ENCODE results near the gene FOXO1.

FOXO1 gene

DNA sequence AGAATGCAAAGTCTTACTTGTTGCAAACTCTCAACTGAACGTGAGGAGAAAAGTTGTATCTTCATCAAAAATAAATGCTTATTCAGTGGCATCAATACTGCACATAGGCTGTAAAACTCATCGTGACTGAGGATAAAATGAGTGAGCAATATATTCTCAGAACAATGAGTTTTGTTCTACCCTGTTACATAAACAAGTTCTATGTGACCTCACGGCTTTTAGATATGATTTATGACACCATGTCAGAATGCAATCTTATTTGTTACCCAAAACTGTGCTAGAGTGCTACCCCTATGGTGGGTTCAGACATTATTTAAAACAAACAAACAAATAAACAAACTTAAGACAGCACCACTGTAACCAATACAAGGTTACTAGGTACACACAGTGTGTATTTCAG is 55.4 kb downstream of the FOXO1 start:
- Mint-ChIP-seq H3K27ac (peak overlapping the region; percentile 71), H3K9me3 (no peaks in the 10 kb centered on the region), H3K4me3 (peak overlapping the region; percentile 9), H3K27me3 (no peaks in the 10 kb centered on the region), H3K4me1 (peaks cover 94% of the 10 kb centered on the region), H3K36me3 (peaks cover 7% of the 10 kb centered on the region)

DNA sequence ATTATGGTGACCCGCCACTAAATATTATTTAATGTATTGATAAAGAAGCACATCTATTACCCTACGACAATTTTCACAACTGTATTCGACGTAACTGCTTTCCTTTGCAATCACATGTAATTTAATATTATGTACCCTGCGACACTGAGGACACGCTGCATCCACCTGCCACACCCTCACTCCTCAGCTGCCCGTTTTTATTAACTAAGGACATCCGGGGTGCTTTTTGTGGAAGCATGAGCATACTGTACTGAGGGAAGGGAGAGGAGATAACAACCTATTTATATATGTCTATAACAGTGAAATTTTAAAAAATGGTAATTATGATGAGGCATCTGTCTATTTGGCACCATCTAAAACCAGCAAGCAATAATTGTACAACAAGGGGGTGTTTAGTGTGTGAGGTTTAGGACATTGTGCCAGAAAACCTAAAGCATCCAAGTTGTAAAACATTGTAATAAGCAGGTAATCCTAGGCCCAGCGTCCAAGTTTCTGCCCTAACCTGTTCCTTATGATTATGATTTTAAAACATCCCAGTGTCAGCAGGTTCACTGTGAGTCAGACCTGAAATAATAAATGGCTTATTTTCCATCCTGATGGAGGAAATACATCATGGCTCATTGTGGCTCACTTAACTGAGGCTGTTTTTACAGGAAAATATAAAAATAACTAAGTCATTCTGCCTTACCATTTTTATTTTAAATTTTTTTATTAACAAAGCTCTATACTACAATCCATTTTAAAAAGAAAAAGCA is 56.3 kb downstream of the FOXO1 start:
- peaks cover 94% of the 10 kb centered on the region for H3K4me1 Mint-ChIP-seq
- no peaks in the 10 kb centered on the region for H3K27me3 Mint-ChIP-seq
- H3K9me3 Mint-ChIP-seq, result no peaks in the 10 kb centered on the region
- H3K4me3 Mint-ChIP-seq, result no peak overlapping the region
- peak overlapping the region; percentile 38 for H3K27ac Mint-ChIP-seq
- H3K36me3 Mint-ChIP-seq, result peaks cover 7% of the 10 kb centered on the region

DNA sequence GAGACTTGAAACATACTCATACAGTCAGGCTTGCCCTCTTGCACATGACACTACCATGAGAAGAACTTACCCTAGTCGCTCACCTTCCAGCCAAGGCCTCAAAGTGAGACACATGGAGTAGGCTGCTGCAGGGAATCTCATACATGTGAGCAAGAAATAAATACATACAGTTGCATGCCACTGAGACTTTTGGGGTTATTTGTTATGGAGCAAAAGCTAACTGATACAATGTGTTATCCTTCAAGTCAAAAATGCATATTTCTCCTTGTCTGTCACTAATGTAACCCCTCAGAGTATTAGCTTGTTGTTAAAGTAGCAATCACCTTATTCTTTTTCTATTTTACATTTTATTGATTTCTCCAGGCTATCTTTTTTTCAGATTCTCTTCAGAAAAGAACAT is 58.1 kb downstream of the FOXO1 start:
- Mint-ChIP-seq H3K4me3 (peak overlapping the region; percentile 12), H3K36me3 (peaks cover 7% of the 10 kb centered on the region), H3K27ac (peak overlapping the region; percentile 86), H3K4me1 (peaks cover 91% of the 10 kb centered on the region), H3K27me3 (no peaks in the 10 kb centered on the region), H3K9me3 (no peaks in the 10 kb centered on the region)

DNA sequence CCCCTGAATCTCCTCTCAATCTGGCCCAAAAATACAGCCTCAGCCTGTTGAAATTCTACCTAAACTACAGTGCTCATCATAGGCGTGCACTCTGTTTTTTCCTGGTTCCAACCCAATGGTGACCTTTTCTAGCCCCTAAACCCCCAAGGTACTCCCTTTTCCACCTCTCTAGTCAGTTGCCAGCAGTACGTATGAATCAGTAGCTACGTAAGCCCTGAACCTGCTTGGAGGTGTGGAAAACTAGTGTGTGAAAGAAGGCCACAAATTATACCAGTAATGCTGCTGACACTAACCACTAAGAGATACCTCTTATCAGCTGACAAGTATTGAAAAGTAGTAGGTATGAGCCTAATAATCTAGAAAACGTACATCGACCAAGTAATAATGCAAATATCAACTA is 60.9 kb downstream of the FOXO1 start:
- peaks cover 86% of the 10 kb centered on the region for H3K4me1 Mint-ChIP-seq
- H3K36me3 Mint-ChIP-seq, result peaks cover 5% of the 10 kb centered on the region
- H3K27me3 Mint-ChIP-seq, result no peaks in the 10 kb centered on the region
- H3K4me3 Mint-ChIP-seq, result peak overlapping the region; percentile 66
- no peaks in the 10 kb centered on the region for H3K9me3 Mint-ChIP-seq
- H3K27ac Mint-ChIP-seq, result peak overlapping the region; percentile 91

DNA sequence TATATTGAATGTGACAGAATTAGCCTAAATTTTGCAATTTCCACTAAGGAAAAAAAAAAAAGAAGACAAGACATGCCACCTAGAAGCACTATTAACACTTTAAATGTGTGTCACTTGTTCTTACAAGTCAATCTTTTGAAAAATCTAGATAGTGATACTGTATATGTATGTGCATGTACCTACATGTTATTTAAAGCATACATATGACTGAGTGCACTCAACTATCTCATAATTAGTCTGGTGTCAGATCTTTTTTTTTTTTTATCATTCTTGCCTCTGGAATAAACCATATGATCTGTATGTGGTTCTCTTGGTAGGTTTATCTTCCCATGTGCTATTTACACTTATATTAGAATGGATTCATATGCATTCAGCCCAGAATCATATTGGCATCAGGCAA is 62.3 kb downstream of the FOXO1 start:
- Mint-ChIP-seq H3K9me3 (no peaks in the 10 kb centered on the region), H3K4me1 (peaks cover 89% of the 10 kb centered on the region), H3K4me3 (peak overlapping the region; percentile 47), H3K36me3 (peaks cover 5% of the 10 kb centered on the region), H3K27me3 (no peaks in the 10 kb centered on the region), H3K27ac (peak overlapping the region; percentile 77)

DNA sequence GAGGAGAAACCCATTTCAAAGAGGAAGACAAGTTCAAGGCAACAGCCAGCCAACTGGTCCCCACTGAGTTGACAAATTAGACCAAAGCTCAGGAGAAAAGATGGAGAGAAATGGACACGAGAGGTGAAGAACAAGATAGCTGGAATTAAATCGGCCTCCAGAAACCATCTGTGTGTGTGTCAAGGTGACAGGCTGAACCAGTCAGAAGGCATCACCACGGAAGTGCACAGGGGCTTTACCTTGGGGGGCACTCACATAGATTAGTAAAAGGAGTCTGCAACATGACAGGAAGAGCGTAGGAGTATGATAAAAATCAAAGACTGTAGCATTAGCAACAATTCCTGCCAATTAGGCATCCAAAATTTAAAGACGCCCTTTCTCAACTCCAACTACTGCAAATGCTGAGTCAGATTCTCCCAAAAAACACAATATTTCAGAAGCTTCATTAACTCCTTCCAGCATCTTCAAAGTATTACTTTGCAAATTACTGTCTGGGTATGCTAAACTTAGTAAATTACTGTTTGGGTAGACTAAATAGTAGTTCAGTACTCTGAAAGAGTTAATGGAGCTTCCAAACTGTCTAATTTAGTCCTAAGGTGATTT is 66.2 kb downstream of the FOXO1 start:
- Mint-ChIP-seq H3K27ac (peak overlapping the region; percentile 93), H3K4me1 (peaks cover 91% of the 10 kb centered on the region), H3K9me3 (no peaks in the 10 kb centered on the region), H3K27me3 (no peaks in the 10 kb centered on the region), H3K4me3 (peak overlapping the region; percentile 67), H3K36me3 (no peaks in the 10 kb centered on the region)

DNA sequence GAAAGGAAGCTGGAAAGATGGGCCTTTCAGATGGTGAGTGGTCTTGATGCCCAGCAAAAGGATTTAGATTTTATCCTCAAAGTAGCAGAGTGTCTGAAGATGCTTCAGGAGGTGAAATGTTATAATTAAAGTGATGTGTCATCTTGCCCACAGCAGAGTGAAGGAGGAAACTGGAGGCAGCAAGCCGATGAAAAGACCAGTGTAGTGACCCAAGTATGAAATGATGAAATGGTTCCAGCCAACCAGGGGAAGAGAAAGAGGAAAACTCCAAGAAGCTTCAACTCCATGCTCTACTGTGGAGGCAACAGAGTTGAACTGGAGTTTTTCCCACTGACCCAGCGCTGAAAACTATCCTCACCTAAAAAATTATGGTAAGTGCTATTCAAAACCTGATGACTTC is 66.7 kb downstream of the FOXO1 start:
- Mint-ChIP-seq H3K9me3 (no peaks in the 10 kb centered on the region), H3K4me3 (peak overlapping the region; percentile 67), H3K4me1 (peaks cover 94% of the 10 kb centered on the region), H3K27ac (peak overlapping the region; percentile 93), H3K36me3 (no peaks in the 10 kb centered on the region), H3K27me3 (no peaks in the 10 kb centered on the region)

DNA sequence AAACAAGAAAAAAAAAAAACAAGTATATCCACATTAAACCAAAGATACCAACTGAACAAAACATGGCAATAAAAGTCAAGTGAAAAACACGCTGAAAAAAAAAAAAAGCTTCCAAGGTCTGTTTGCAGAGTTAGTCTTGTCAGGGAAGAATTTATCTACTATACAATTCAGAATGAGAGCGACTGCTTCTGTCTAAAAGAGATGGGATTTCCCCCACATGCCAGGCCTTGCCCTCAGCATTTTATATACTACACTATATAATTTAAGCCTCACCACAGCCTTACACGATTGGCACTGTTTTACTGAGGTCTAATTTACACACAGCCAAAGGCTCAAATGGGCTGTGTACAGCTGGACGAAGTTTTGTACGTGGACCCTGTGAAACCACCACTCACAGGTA is 67.3 kb downstream of the FOXO1 start:
- H3K27ac Mint-ChIP-seq, result peak overlapping the region; percentile 93
- H3K9me3 Mint-ChIP-seq, result no peaks in the 10 kb centered on the region
- peak overlapping the region; percentile 67 for H3K4me3 Mint-ChIP-seq
- no peaks in the 10 kb centered on the region for H3K36me3 Mint-ChIP-seq
- peaks cover 94% of the 10 kb centered on the region for H3K4me1 Mint-ChIP-seq
- no peaks in the 10 kb centered on the region for H3K27me3 Mint-ChIP-seq

DNA sequence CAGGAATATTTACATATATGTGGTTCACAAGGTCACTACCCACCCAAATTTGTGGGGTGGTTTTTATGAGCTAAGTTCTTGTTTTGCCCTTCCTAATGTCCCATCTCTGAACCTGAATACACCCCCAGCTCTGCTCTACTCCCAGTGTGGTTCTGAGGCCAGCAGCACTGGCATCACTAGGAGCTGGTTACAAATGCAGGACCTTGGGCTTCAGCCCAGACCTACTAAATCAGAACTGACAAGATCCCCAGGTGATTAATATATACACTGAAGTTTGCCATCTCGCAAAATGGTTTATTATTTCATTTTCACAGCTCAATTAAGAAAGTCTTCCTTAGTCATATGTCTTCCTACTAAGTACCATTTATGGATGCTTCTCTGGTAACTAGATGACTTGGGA is 67.9 kb downstream of the FOXO1 start:
- Mint-ChIP-seq H3K9me3 (no peaks in the 10 kb centered on the region), H3K36me3 (no peaks in the 10 kb centered on the region), H3K27me3 (no peaks in the 10 kb centered on the region), H3K27ac (peak overlapping the region; percentile 93), H3K4me1 (peaks cover 94% of the 10 kb centered on the region), H3K4me3 (peak overlapping the region; percentile 67)

DNA sequence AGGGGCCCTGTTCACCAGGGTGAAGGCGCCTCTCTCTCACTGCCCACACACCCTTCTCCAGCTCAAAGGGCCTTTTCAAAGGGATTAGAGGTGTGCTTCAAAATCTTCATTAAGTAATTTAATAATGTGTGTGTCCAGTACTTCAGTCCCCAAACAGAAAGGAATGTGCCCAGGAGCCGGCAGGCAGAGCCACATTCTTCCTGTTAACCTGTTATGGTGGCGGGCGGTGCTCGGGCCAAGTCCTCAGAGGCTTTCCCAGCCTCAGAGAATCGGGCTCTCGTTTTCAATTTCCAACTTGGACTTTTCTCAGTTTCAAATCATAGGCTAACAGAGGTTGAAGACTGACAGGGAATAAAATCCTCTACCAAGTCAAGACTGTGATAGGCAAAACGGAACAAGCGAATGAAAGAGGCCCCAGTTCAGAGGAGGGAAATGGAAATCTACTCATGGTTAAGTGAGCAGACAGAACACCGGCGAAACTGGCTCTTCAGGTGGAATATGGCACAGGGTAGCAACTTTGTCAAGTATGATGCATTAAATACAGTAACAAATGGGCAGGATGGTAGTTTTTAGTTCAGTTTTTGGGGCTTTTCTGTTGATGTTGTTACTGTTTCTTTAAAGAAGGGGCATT is 68.6 kb downstream of the FOXO1 start:
- H3K27ac Mint-ChIP-seq, result peak overlapping the region; percentile 93
- H3K4me1 Mint-ChIP-seq, result peaks cover 93% of the 10 kb centered on the region
- peak overlapping the region; percentile 67 for H3K4me3 Mint-ChIP-seq
- H3K9me3 Mint-ChIP-seq, result no peaks in the 10 kb centered on the region
- H3K27me3 Mint-ChIP-seq, result no peaks in the 10 kb centered on the region
- no peaks in the 10 kb centered on the region for H3K36me3 Mint-ChIP-seq

DNA sequence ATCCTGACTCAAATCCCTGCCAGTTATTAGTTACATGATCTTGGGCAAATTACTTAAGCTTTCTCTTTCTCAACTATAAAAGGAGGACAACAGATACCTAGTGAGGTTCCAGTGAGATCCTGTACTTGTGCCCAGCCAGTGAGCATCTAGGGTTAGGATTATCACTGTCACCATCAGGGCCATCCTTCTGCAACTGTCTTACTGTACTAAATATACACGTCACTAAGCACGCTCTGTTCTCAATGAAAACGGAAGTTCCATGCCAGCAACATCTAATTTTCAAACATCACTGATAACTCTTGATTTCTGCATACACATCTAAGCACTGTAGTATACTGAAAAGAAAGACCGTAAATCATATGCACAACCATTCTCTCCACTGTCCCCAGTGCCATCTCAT is 70.0 kb downstream of the FOXO1 start:
- Mint-ChIP-seq H3K27ac (peak overlapping the region; percentile 92), H3K27me3 (no peaks in the 10 kb centered on the region), H3K9me3 (no peaks in the 10 kb centered on the region), H3K4me1 (peaks cover 96% of the 10 kb centered on the region), H3K36me3 (no peaks in the 10 kb centered on the region), H3K4me3 (peak overlapping the region; percentile 67)

DNA sequence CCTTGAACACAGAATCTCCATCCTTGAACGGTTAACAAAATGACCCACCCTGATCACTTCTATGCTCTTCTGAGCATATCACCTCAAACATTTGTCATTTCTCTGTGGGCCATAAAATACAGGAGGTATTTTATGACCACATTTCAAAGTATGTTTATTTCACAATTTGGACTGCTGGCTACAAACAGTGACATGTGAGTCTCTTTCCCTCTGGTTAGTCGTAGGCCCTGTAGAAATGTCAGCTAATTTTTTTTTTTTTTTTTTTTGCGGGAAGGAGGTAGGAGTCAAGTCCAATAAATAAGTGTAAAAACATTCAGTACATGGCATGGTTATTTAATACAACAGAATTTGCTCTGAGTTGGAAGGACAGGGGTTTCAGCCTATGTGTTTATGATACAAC is 70.7 kb downstream of the FOXO1 start:
- Mint-ChIP-seq H3K4me1 (peaks cover 99% of the 10 kb centered on the region), H3K36me3 (no peaks in the 10 kb centered on the region), H3K27me3 (no peaks in the 10 kb centered on the region), H3K4me3 (peak overlapping the region; percentile 37), H3K27ac (peak overlapping the region; percentile 92), H3K9me3 (no peaks in the 10 kb centered on the region)

DNA sequence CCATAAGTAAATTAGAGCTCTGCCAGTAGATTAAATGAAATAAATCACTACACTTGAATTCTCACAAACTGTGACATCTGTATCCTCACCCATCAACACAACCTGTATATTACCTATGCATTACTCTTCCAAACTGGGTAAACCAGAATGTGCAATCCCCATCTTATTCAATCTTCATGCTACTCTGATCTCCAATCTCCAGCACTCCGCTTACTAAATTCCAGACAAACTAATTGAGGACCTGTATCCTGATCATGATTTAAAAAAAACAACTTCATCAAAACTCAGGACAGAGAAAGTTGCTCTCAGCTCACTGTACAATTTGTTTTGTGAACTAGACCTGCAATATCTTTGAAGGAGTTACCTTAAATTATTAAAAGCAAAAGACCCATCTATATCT is 74.4 kb downstream of the FOXO1 start:
- no peaks in the 10 kb centered on the region for H3K9me3 Mint-ChIP-seq
- peaks cover 99% of the 10 kb centered on the region for H3K4me1 Mint-ChIP-seq
- peak overlapping the region; percentile 94 for H3K27ac Mint-ChIP-seq
- peaks cover 2% of the 10 kb centered on the region for H3K36me3 Mint-ChIP-seq
- H3K27me3 Mint-ChIP-seq, result no peaks in the 10 kb centered on the region
- peak overlapping the region; percentile 37 for H3K4me3 Mint-ChIP-seq

DNA sequence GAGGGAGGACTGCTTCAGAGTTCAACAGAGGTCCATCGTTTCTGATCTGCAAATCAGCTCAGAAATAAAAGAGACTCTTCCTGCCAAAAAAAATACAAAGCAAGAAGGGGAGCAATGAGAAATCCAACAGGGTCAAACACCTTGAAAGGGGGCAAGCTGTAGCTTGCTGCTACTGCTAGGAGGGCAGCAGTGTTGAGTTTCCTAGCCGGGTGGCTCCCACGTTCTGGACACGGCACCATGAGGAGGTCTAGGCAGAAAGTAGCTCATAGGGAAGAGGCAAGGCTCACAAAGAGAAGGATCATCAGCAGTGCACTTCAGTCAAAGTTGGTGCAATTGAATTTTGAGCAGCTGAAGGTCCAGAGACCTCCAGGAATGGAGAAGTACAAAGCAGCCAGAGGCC is 75.3 kb downstream of the FOXO1 start:
- peak overlapping the region; percentile 90 for H3K27ac Mint-ChIP-seq
- no peaks in the 10 kb centered on the region for H3K9me3 Mint-ChIP-seq
- H3K4me1 Mint-ChIP-seq, result peaks cover 99% of the 10 kb centered on the region
- no peaks in the 10 kb centered on the region for H3K27me3 Mint-ChIP-seq
- H3K4me3 Mint-ChIP-seq, result peak overlapping the region; percentile 77
- peaks cover 4% of the 10 kb centered on the region for H3K36me3 Mint-ChIP-seq

DNA sequence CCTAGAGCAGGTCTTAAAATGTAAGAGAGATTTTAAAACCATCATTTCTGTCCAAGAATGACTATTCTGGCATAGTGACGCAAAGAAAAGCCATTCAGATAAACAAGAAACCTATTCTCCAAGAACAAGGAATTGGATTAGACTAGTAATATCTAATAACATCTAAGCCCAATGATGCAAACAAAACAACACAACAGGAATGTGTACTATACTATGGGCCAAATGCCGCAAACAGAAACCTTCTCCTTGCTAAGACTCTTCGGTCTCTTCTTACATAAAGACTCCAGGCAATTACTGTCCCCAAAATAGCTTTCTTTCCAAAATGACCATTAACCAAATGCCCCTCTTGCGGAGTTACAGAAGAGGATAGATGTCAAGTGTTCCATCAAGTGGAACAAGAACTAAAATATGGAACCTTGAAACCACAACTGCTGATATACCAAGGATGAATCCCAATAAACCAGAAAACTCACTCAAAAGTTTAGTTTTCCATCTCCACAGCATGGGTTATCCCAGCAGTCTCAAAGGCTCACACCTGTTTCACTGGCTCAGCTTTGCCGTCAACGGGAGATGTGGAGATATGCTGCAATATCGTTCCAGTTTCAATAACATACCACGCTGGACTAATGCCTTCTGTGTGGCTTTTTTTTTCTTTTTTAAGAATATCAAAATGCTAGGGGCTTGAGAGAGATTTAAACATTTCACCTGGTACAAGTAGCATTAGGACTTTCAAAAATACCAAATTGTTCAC is 76.2 kb downstream of the FOXO1 start:
- H3K27ac Mint-ChIP-seq, result peak overlapping the region; percentile 90
- H3K36me3 Mint-ChIP-seq, result peaks cover 4% of the 10 kb centered on the region
- H3K9me3 Mint-ChIP-seq, result no peaks in the 10 kb centered on the region
- peak overlapping the region; percentile 77 for H3K4me3 Mint-ChIP-seq
- H3K4me1 Mint-ChIP-seq, result peaks cover 99% of the 10 kb centered on the region
- H3K27me3 Mint-ChIP-seq, result no peaks in the 10 kb centered on the region
